SK-N-MC (cell line): Measurements from ENCODE around the gene C1orf174.

Source experiments
- DNase-seq: peaks from one replicate; pipeline ENCODE4 v3.0.0-alpha.2; 2011; ENCODE audit warnings: low read depth, low spot score
- H3K27ac ChIP-seq: fragments of 200-600 bp; sonication (generic); 2 replicates; pipeline ENCODE4 v1.5.1; 2016; ENCODE audit warnings: mixed run types
- H3K36me3 ChIP-seq: fragments of 200-600 bp; sonication (generic); 2 replicates; pipeline ENCODE4 v1.6.1; 2017; ENCODE audit warnings: antibody characterized with exemption, low read length, mixed read lengths; ENCODE audit not compliant: insufficient read depth
- H3K4me3 ChIP-seq: fragments of 200-600 bp; sonication (generic); 2 replicates; pipeline ENCODE4 v1.5.1; 2016
- H3K9ac ChIP-seq: fragments of 200-600 bp; sonication (generic); 2 replicates; pipeline ENCODE4 v1.8.0; 2017; ENCODE audit warnings: mixed run types, mixed read lengths; ENCODE audit not compliant: insufficient read length
- H3K9me3 ChIP-seq: fragments of 200-600 bp; sonication (generic); 2 replicates; pipeline ENCODE4 v1.6.1; 2017; ENCODE audit warnings: low read depth, mild to moderate bottlenecking, antibody characterized with exemption, low read length, moderate library complexity, mixed read lengths
- EZH2 ChIP-seq: fragments of 200-600 bp; sonication (generic); IDR thresholded peaks from one replicate; pipeline ENCODE4 v1.6.1; 2017; ENCODE audit warnings: antibody characterized with exemption
- FOXP2 ChIP-seq: optimal IDR thresholded peaks from 2 replicates; pipeline ENCODE3; 2011; ENCODE audit warnings: mild to moderate bottlenecking, moderate library complexity; ENCODE audit not compliant: insufficient read depth; ENCODE audit errors: extremely low read length, control extremely low read depth
- POLR2AphosphoS5 ChIP-seq: IDR thresholded peaks from 2 replicates; pipeline ENCODE4 v1.6.1; 2012; ENCODE audit warnings: mild to moderate bottlenecking, low read depth, low read length, borderline replicate concordance

C1orf174 gene

GRCh38 chr1:3879787-3880428, 20.2 kb downstream of the C1orf174 start:
- TF ChIP-seq FOXP2 (no peak), POLR2AphosphoS5 (no peak), EZH2 (no peak)
- no peak overlapping the region for H3K27ac ChIP-seq

GRCh38 chr1:3879099-3879498, 21.0 kb downstream of the C1orf174 start:
- no peak for DNase-seq
- TF ChIP-seq POLR2AphosphoS5 (no peak), FOXP2 (no peak), EZH2 (no peak)
- Histone ChIP-seq H3K36me3 (peaks cover 5% of the 10 kb centered on the region; the same call in 1 of the 2 replicates), H3K4me3 (no peak overlapping the region), H3K27ac (no peak overlapping the region), H3K9ac (no peak overlapping the region), H3K9me3 (no peaks in the 10 kb centered on the region)

More at GRCh38 chr1:3879787-3880428, 20.2 kb downstream of the C1orf174 start:
- no peak overlapping the region for H3K4me3 ChIP-seq
- DNase-seq = no peak
- no peaks in the 10 kb centered on the region for H3K9me3 ChIP-seq
- H3K9ac ChIP-seq = no peak overlapping the region
- H3K36me3 ChIP-seq = peaks cover 5% of the 10 kb centered on the region; the same call in 1 of the 2 replicates

- no peak for TF ChIP-seq FOXP2
- TF ChIP-seq EZH2 = no peak
- TF ChIP-seq POLR2AphosphoS5 = no peak
- H3K4me3 ChIP-seq = no peak overlapping the region
Observed at GRCh38 chr1:3876716-3877115, 23.4 kb downstream of the C1orf174 start.

GRCh38 chr1:3874736-3875135, 25.3 kb downstream of the C1orf174 start:
- Histone ChIP-seq H3K36me3 (peaks cover 5% of the 10 kb centered on the region; the same call in 1 of the 2 replicates), H3K9ac (no peak overlapping the region), H3K27ac (no peak overlapping the region), H3K4me3 (no peak overlapping the region), H3K9me3 (no peaks in the 10 kb centered on the region)
- TF ChIP-seq POLR2AphosphoS5 = no peak
- TF ChIP-seq EZH2 = no peak
- no peak for TF ChIP-seq FOXP2
- DNase-seq = no peak

More at GRCh38 chr1:3876716-3877115, 23.4 kb downstream of the C1orf174 start:
- Histone ChIP-seq H3K9me3 (no peaks in the 10 kb centered on the region), H3K36me3 (peaks cover 5% of the 10 kb centered on the region; the same call in 1 of the 2 replicates), H3K27ac (no peak overlapping the region), H3K9ac (no peak overlapping the region)
- DNase-seq = no peak

GRCh38 chr1:3872546-3872945, 27.5 kb downstream of the C1orf174 start:
- no peak overlapping the region for H3K4me3 ChIP-seq
- no peaks in the 10 kb centered on the region for H3K9me3 ChIP-seq
- TF ChIP-seq POLR2AphosphoS5 (no peak), FOXP2 (no peak), EZH2 (no peak)
- no peak overlapping the region for H3K9ac ChIP-seq
- H3K36me3 ChIP-seq = no peaks in the 10 kb centered on the region
- no peak for DNase-seq
- H3K27ac ChIP-seq = no peak overlapping the region

- Histone ChIP-seq H3K27ac (no peak overlapping the region), H3K9me3 (no peaks in the 10 kb centered on the region), H3K36me3 (no peaks in the 10 kb centered on the region), H3K4me3 (no peak overlapping the region), H3K9ac (no peak overlapping the region)
- no peak for DNase-seq
- no peak for TF ChIP-seq EZH2
- no peak for TF ChIP-seq FOXP2
- TF ChIP-seq POLR2AphosphoS5 = no peak
Observed at GRCh38 chr1:3871451-3871805, 28.6 kb downstream of the C1orf174 start.

- Histone ChIP-seq H3K9me3 (no peaks in the 10 kb centered on the region), H3K36me3 (no peaks in the 10 kb centered on the region), H3K27ac (no peak overlapping the region), H3K9ac (no peak overlapping the region), H3K4me3 (no peak overlapping the region)
- DNase-seq = no peak
- no peak for TF ChIP-seq EZH2
Observed at GRCh38 chr1:3869751-3870301, 30.2 kb downstream of the C1orf174 start.

- Histone ChIP-seq H3K9ac (no peak overlapping the region), H3K4me3 (no peak overlapping the region), H3K9me3 (no peaks in the 10 kb centered on the region), H3K36me3 (no peaks in the 10 kb centered on the region), H3K27ac (no peak overlapping the region)
- TF ChIP-seq POLR2AphosphoS5 (no peak), FOXP2 (no peak), EZH2 (no peak)
- no peak for DNase-seq
Observed at GRCh38 chr1:3868464-3869006, 31.5 kb downstream of the C1orf174 start.

- Histone ChIP-seq H3K4me3 (no peak overlapping the region), H3K9me3 (no peaks in the 10 kb centered on the region), H3K9ac (no peak overlapping the region), H3K27ac (no peak overlapping the region), H3K36me3 (no peaks in the 10 kb centered on the region)
- no peak for DNase-seq
- TF ChIP-seq FOXP2 = no peak
- no peak for TF ChIP-seq EZH2
- no peak for TF ChIP-seq POLR2AphosphoS5
Observed at GRCh38 chr1:3865606-3866160, 34.4 kb downstream of the C1orf174 start.
